GM21528 (cell line): ENCODE results near the gene OR6J1.
"Not testable (repeated sequence)": the region's sequence is repeated elsewhere in the genome, so short reads cannot be mapped to it uniquely, and the experiment has no call there.

Experiments used
- ATAC-seq: cut with Tn5 transposase; IDR thresholded peaks from one replicate; pipeline ENCODE4 v1.9.1; 2021; ENCODE audit warnings: mild to moderate bottlenecking, moderate library complexity; ENCODE audit not compliant: unreplicated experiment, low FRiP score

OR6J1 gene

GRCh38 chr14:22651586-22651985 lies 7.4 kb upstream of the OR6J1 start:
- ATAC-seq: no peak

- ATAC-seq: no peak
Observed at GRCh38 chr14:22650960-22651521, 6.9 kb upstream of the OR6J1 start.

- ATAC-seq: no peak
Observed at GRCh38 chr14:22650046-22650739, 6.0 kb upstream of the OR6J1 start.

GRCh38 chr14:22648506-22648905 lies 4.4 kb upstream of the OR6J1 start:
- ATAC-seq: no peak

- ATAC-seq: no peak
Observed at GRCh38 chr14:22646570-22647254, 2.6 kb upstream of the OR6J1 start.

- no peak for ATAC-seq
Observed at GRCh38 chr14:22641846-22642245, 2.3 kb downstream of the OR6J1 start.

GRCh38 chr14:22640192-22640591 lies 4.0 kb downstream of the OR6J1 start:
- no peak for ATAC-seq

GRCh38 chr14:22635980-22636379 lies 8.2 kb downstream of the OR6J1 start:
- not testable (repeated sequence) for ATAC-seq

- ATAC-seq: no peak
Observed at GRCh38 chr14:22634233-22634900, 9.8 kb downstream of the OR6J1 start.

- ATAC-seq: no peak
Observed at GRCh38 chr14:22630486-22630885, 13.7 kb downstream of the OR6J1 start.

GRCh38 chr14:22630066-22630465 lies 14.1 kb downstream of the OR6J1 start:
- no peak for ATAC-seq

GRCh38 chr14:22629361-22629760 lies 14.8 kb downstream of the OR6J1 start:
- ATAC-seq: no peak

- no peak for ATAC-seq
Observed at GRCh38 chr14:22627506-22628263, 16.5 kb downstream of the OR6J1 start.

- ATAC-seq: no peak
Observed at GRCh38 chr14:22626590-22626989, 17.6 kb downstream of the OR6J1 start.

- no peak for ATAC-seq
Observed at GRCh38 chr14:22623047-22623446, 21.1 kb downstream of the OR6J1 start.

- ATAC-seq: no peak
Observed at GRCh38 chr14:22622255-22622654, 21.9 kb downstream of the OR6J1 start.

- ATAC-seq: not testable (repeated sequence)
Observed at GRCh38 chr14:22615765-22616164, 28.4 kb downstream of the OR6J1 start.

GRCh38 chr14:22614240-22614799 lies 29.8 kb downstream of the OR6J1 start:
- no peak for ATAC-seq

- no peak for ATAC-seq
Observed at GRCh38 chr14:22613736-22614239, 30.4 kb downstream of the OR6J1 start.

- ATAC-seq: no peak
Observed at GRCh38 chr14:22613106-22613695, 31.0 kb downstream of the OR6J1 start.
